Right lobe of liver (tissue), 6 donors: Measurements from ENCODE around the gene CHL1. TPM values are rescaled to one million over a fixed set of nuclear protein-coding genes. Genes with fewer than 3 reads are reported as not detected.

ENCODE experiments used
- ATAC-seq, 4 donors: fragments of 200-7000 bp; cut with Tn5 transposase; one replicate each; pipeline ENCODE4 v1.9.1; 2020; ENCODE audit warnings: mild to moderate bottlenecking in 4 of 4, moderate library complexity in 4 of 4
- DNase-seq, 3 donors: peaks; one replicate each; pipeline ENCODE4 v3.0.0-alpha.2; 2020
- H3K27ac ChIP-seq, 3 donors: fragments of 200-600 bp; one replicate each; pipeline ENCODE4 v1.8.0; 2022
- H3K27me3 ChIP-seq, 2 donors: fragments of 200-600 bp; one replicate each; pipeline ENCODE4 v1.8.0; 2022
- H3K36me3 ChIP-seq, 4 donors: fragments of 200-600 bp; sonication (generic) in 1 of 4; one replicate each; pipeline versions ENCODE4 v1.5.1 to v1.8.0; 2017 to 2022; ENCODE audit warnings: control low read depth in 1 of 4
- H3K4me1 ChIP-seq, 4 donors: fragments of 200-600 bp; sonication (generic) in 1 of 4; one replicate each; pipeline versions ENCODE4 v1.5.1 to v1.8.0; 2017 to 2022; ENCODE audit warnings: control low read depth in 1 of 4
- H3K4me3 ChIP-seq, 3 donors: fragments of 200-600 bp; one replicate each; pipeline ENCODE4 v1.8.0; 2022
- H3K9me3 ChIP-seq, 4 donors: fragments of 200-600 bp; sonication (generic) in 1 of 4; one replicate each; pipeline versions ENCODE4 v1.5.1 to v1.8.0; 2017 to 2022; ENCODE audit warnings: control low read depth in 1 of 4
- CTCF ChIP-seq, 4 donors: fragments of 200-600 bp in 3 of 4; fragments of 450-650 bp in 1 of 4; IDR thresholded peaks; one replicate each; pipeline versions ENCODE4 v1.5.1 to v1.8.0; 2016 to 2022; ENCODE audit warnings: antibody characterized with exemption in 4 of 4, mild to moderate bottlenecking in 2 of 4
- POLR2A ChIP-seq: fragments of 450-650 bp; IDR thresholded peaks from one replicate; pipeline ENCODE4 v1.6.1; 2017; ENCODE audit warnings: antibody characterized with exemption, mild to moderate bottlenecking
- WGBS: methylation state at CpG from one replicate; pipeline ENCODE4 v1.1.6; 2018; ENCODE audit warnings: low coverage, low lambda C conversion rate; ENCODE audit not compliant: insufficient coverage; ENCODE audit errors: missing lambda C conversion rate; 5-methylcytosine and 5-hydroxymethylcytosine counted together
- intact Hi-C, 2 donors: fragments of 100-400 bp; cut with DNase I; formaldehyde crosslinking; loops; one replicate each; pipeline versions ENCODE4 v1.11.2 to v1.14.1; 2022
- total RNA-seq, 6 experiments: library from RNA; depleted of rRNA in 2 of 6; stranded (reverse); fragments of >200 nt in 2 of 6; fragmentation: NEBNext Ultra II Directional in 3 of 6; extraction: Animal tissue kit (Norgen Biotek cat#: 25700) in 3 of 6; gene quantifications; one replicate each; pipeline versions ENCODE4 v1.1.0 to v1.2.4, GENCODE V29; 2016 to 2023
- donor health status: DM: no; HTN: yes; CAD: no.
- donor health status: DM: no; HTN: no; CAD: no.
- donor health status: DM: no; HTN: no; CAD: no.
- donor health status: DM: no; HTN: yes; CAD: no.
- donor health status: DM: no; HTN: yes; CAD: no.

CHL1 gene
- total RNA-seq, 6 experiments from 2014 or later = 0.06 to 1.1 (median 0.86) TPM

GRCh38 chr3:248864-249520 is 52.4 kb downstream of the CHL1 start:
- DNase-seq (no peak), ATAC-seq (no peak)
- H3K9me3 ChIP-seq = no peaks in the 10 kb centered on the region
- WGBS = 29% methylated on average over 3 of the region's 3 CpGs
- intact Hi-C loops = no loop called here
- H3K27ac ChIP-seq = no peak overlapping the region
- H3K27me3 ChIP-seq = no peaks in the 10 kb centered on the region
- no peak for TF ChIP-seq POLR2A
- TF ChIP-seq CTCF (IDR thresholded peaks at IDR 0.05) = no peak
- no peak overlapping the region for H3K4me3 ChIP-seq
- no peaks in the 10 kb centered on the region for H3K36me3 ChIP-seq
- H3K4me1 ChIP-seq = no peaks in the 10 kb centered on the region

GRCh38 chr3:249587-250262 is 53.2 kb downstream of the CHL1 start:
- H3K36me3 ChIP-seq = no peaks in the 10 kb centered on the region

GRCh38 chr3:256501-256900 is 59.9 kb downstream of the CHL1 start:
- Histone ChIP-seq H3K9me3 (no peaks in the 10 kb centered on the region), H3K36me3 (no peaks in the 10 kb centered on the region), H3K4me3 (no peak overlapping the region), H3K4me1 (no peaks in the 10 kb centered on the region), H3K27me3 (no peaks in the 10 kb centered on the region), H3K27ac (no peak overlapping the region)
- intact Hi-C loops = no loop called here
- WGBS = 82% methylated on average over 3 of the region's 3 CpGs
- no peak for TF ChIP-seq POLR2A
- TF ChIP-seq CTCF (IDR thresholded peaks at IDR 0.05) = no peak
- ATAC-seq (no peak), DNase-seq (no peak)

More at GRCh38 chr3:249587-250262, 53.2 kb downstream of the CHL1 start:
- no peak overlapping the region for H3K4me3 ChIP-seq
- intact Hi-C loops = no loop called here
- no peaks in the 10 kb centered on the region for H3K27me3 ChIP-seq
- TF ChIP-seq POLR2A (no peak), CTCF (IDR thresholded peaks at IDR 0.05) (no peak)
- H3K9me3 ChIP-seq = no peaks in the 10 kb centered on the region
- ATAC-seq = no peak
- no peak for DNase-seq
- no peak overlapping the region for H3K27ac ChIP-seq
- H3K4me1 ChIP-seq = no peaks in the 10 kb centered on the region

GRCh38 chr3:257826-258225 is 61.3 kb downstream of the CHL1 start:
- no peak for ATAC-seq
- H3K4me1 ChIP-seq = no peaks in the 10 kb centered on the region
- H3K9me3 ChIP-seq = no peaks in the 10 kb centered on the region
- 38% methylated on average over 6 of the region's 6 CpGs for WGBS
- DNase-seq = no peak
- no peaks in the 10 kb centered on the region for H3K27me3 ChIP-seq
- H3K36me3 ChIP-seq = no peaks in the 10 kb centered on the region
- H3K27ac ChIP-seq = no peak overlapping the region
- H3K4me3 ChIP-seq = no peak overlapping the region
- intact Hi-C loops = no loop called here
- TF ChIP-seq CTCF (IDR thresholded peaks at IDR 0.05) = no peak
